Calu3 (cell line): Measurements from ENCODE around the gene HES6. TPM values are rescaled to one million over a fixed set of nuclear protein-coding genes. Genes with fewer than 3 reads are reported as not detected.

Experiments used
- Bru-seq: library from RNA; stranded (reverse); fragments of 400-500 nt; gene quantifications from one replicate; lab custom pipeline; 2021; lab: Mats Ljungman, UMichigan
- BruChase-seq, 2 experiments: library from RNA; stranded (reverse); fragments of 400-500 nt; gene quantifications; one replicate each; lab custom pipeline; 2021; lab: Mats Ljungman, UMichigan
- BruUV-seq: library from RNA; stranded (reverse); fragments of 400-500 nt; replicated peaks from 2 replicates; lab custom pipeline; 2021; lab: Mats Ljungman, UMichigan
- CTCF ChIA-PET: fragments of 300-600 bp; sonication (Branson Sonifier 250); formaldehyde crosslinking; loops from one replicate; lab custom pipeline; 2022; ENCODE audit warnings: antibody characterized with exemption; lab: Charles Lee
- DNase-seq: peaks from one replicate; pipeline ENCODE4 v3.0.0; 2022
- H3K27ac Mint-ChIP-seq: one replicate; pipeline ENCODE4 v1.8.0; 2022; ENCODE audit warnings: mixed read lengths; ENCODE audit not compliant: unreplicated experiment
- H3K27me3 Mint-ChIP-seq: one replicate; pipeline ENCODE4 v1.8.0; 2022; ENCODE audit warnings: mixed read lengths; ENCODE audit not compliant: unreplicated experiment
- H3K36me3 Mint-ChIP-seq: one replicate; pipeline ENCODE4 v1.8.0; 2022; ENCODE audit warnings: mild to moderate bottlenecking, moderate library complexity, mixed read lengths; ENCODE audit not compliant: insufficient read depth, unreplicated experiment
- H3K4me1 Mint-ChIP-seq: one replicate; pipeline ENCODE4 v1.8.0; 2022; ENCODE audit warnings: mild to moderate bottlenecking, low read depth, mixed read lengths; ENCODE audit not compliant: unreplicated experiment
- H3K4me3 Mint-ChIP-seq: one replicate; pipeline ENCODE4 v1.8.0; 2022; ENCODE audit warnings: mild to moderate bottlenecking, low read depth, moderate library complexity, mixed read lengths; ENCODE audit not compliant: unreplicated experiment
- H3K9me3 Mint-ChIP-seq: one replicate; pipeline ENCODE4 v1.8.0; 2022; ENCODE audit warnings: low read depth, mixed read lengths; ENCODE audit not compliant: unreplicated experiment
- CTCF ChIP-seq: fragments of 200-600 bp; IDR thresholded peaks from one replicate; pipeline ENCODE4 v1.8.0; 2022; ENCODE audit warnings: antibody characterized with exemption; ENCODE audit not compliant: unreplicated experiment
- intact Hi-C: fragments of 100-400 bp; cut with micrococcal nuclease; formaldehyde crosslinking; loops from one replicate; pipeline ENCODE4 v1.10.0; 2022; ENCODE audit not compliant: unreplicated experiment
- long read RNA-seq: library from polyadenylated mRNA; stranded (forward); transcript quantifications from one replicate; pipeline ENCODE4 v2.0.0, GENCODE V29; 2022
- total RNA-seq: library from RNA; stranded (reverse); gene quantifications from 2 replicates; pipeline ENCODE4 v1.2.3, GENCODE V29; 2022

HES6 gene
- 5.9 and 8.0 TPM in 2 replicates for total RNA-seq
- percentile 17 among the genes with signal in this experiment for Bru-seq, nascent RNA
- BruChase-seq, experiment 1, labeled RNA remaining after a 6-hour chase: percentile 51 among the genes with signal in this experiment
- BruChase-seq, experiment 2, labeled RNA remaining after a 2-hour chase: percentile 44 among the genes with signal in this experiment
- long read RNA-seq, transcript HES6-201 (4 exons, 1,454 nt): minor isoform, 5 of 20 reads
- long read RNA-seq, transcript HES6-203 (3 exons, 1,600 nt): major isoform, 10 of 20 reads
- long read RNA-seq, partial matches to known transcripts: 0 of 20 reads
- long read RNA-seq, other reads (novel, unspliced or antisense): 0 of 20 reads

GRCh38 chr2:238239863-238240756 lies at the start of gene HES6:
Gene HES6 (minus strand): TSS chr2:238240038. CDS start chr2:238239905, 133 bp downstream.
- peak within 1 kb of the TSS; percentile 73 for H3K27ac Mint-ChIP-seq

GRCh38 chr2:238289574-238289973 lies 49.7 kb upstream of the HES6 start:
- Mint-ChIP-seq H3K4me1 (peaks cover 61% of the 10 kb centered on the region), H3K27me3 (peaks cover 1% of the 10 kb centered on the region), H3K36me3 (peaks cover 53% of the 10 kb centered on the region), H3K4me3 (peak overlapping the region; percentile 90), H3K9me3 (no peaks in the 10 kb centered on the region), H3K27ac (peak overlapping the region; percentile 97)
- no peak for TF ChIP-seq CTCF
- intact Hi-C loops: loop anchor here (5.0 kb wide), 1 partner anchor 33 kb away; the partner anchor contains the start of gene TRAF3IP1
- DNase-seq: no peak
- TSS peak; percentile 23 for BruUV-seq
- CTCF ChIA-PET: interaction anchor here (0.8 to 3.0 kb wide), 5 partner anchors 10 to 26 kb away, joined by 3 to 15 read pairs (median 5); no protein-coding TSS in a partner anchor

More at GRCh38 chr2:238239863-238240756, at the start of gene HES6:
- TF ChIP-seq CTCF: no peak
- Mint-ChIP-seq H3K4me3 (peak within 1 kb of the TSS; percentile 83), H3K27me3 (peaks cover 30% of the 10 kb centered on the region), H3K9me3 (no peaks in the 10 kb centered on the region), H3K36me3 (peaks cover 19% of the 10 kb centered on the region), H3K4me1 (peaks cover 8% of the 10 kb centered on the region)
- CTCF ChIA-PET: no interaction called here
- DNase-seq: peak; percentile 91
- intact Hi-C loops: no loop called here
- BruUV-seq: no TSS peak

- Mint-ChIP-seq H3K4me3 (peak overlapping the region; percentile 90), H3K4me1 (peaks cover 62% of the 10 kb centered on the region), H3K27ac (peak overlapping the region; percentile 97), H3K9me3 (no peaks in the 10 kb centered on the region), H3K36me3 (peaks cover 53% of the 10 kb centered on the region), H3K27me3 (no peaks in the 10 kb centered on the region)
- no peak for TF ChIP-seq CTCF
- intact Hi-C loops: loop anchor here (5.0 kb wide), 1 partner anchor 33 kb away; the partner anchor contains the start of gene TRAF3IP1
- peak; percentile 97 for DNase-seq
- CTCF ChIA-PET: interaction anchor here (1.0 to 3.0 kb wide), 3 partner anchors 11 to 26 kb away, joined by 3 to 15 read pairs (median 5); no protein-coding TSS in a partner anchor
- BruUV-seq: TSS peak; percentile 53
Measured at GRCh38 chr2:238288650-238289573, 49.1 kb upstream of the HES6 start.
